ENCODE data around the gene MX1.
"Not testable (repeated sequence)": the region's sequence is repeated elsewhere in the genome, so short reads cannot be mapped to it uniquely, and the experiment has no call there.

The MX1 gene

GRCh38 chr21:41407541-41408460, 18.2 kb upstream of the MX1 start:
- no peak for DNase-seq

GRCh38 chr21:41410361-41410760, 15.7 kb upstream of the MX1 start:
- no peak for DNase-seq

GRCh38 chr21:41410767-41411448, 15.1 kb upstream of the MX1 start:
- no peak for DNase-seq

- peak; percentile 15 for DNase-seq
These were observed 14.5 kb upstream of the MX1 start for GRCh38 chr21:41411449-41412089.

- DNase-seq, result not testable (repeated sequence)
These were observed 8.5 kb upstream of the MX1 start for GRCh38 chr21:41417505-41417904.

- DNase-seq, result no peak
These were observed 7.6 kb upstream of the MX1 start for GRCh38 chr21:41418393-41418792.

- DNase-seq, result no peak
These were observed 6.9 kb upstream of the MX1 start for GRCh38 chr21:41418956-41419680.

GRCh38 chr21:41419921-41420862, 5.8 kb upstream of the MX1 start:
- peak; percentile 60 for DNase-seq

GRCh38 chr21:41420998-41421397, 5.0 kb upstream of the MX1 start:
- not testable (repeated sequence) for DNase-seq

- DNase-seq, result no peak
These were observed 3.3 kb upstream of the MX1 start for GRCh38 chr21:41422546-41423304.

GRCh38 chr21:41423305-41423636, 2.8 kb upstream of the MX1 start:
- DNase-seq, result peak; percentile 12

- no peak for DNase-seq
These were observed 468 bp upstream of the MX1 start for GRCh38 chr21:41425588-41425953.

GRCh38 chr21:41426676-41427404, 801 bp downstream of the MX1 start:
- DNase-seq, result no peak

- DNase-seq, result no peak
These were observed 1.5 kb downstream of the MX1 start for GRCh38 chr21:41427556-41427955.

- no peak for DNase-seq
These were observed 2.3 kb downstream of the MX1 start for GRCh38 chr21:41428311-41428710.

- DNase-seq, result no peak
These were observed 2.8 kb downstream of the MX1 start for GRCh38 chr21:41428847-41429246.

GRCh38 chr21:41429305-41429704, 3.3 kb downstream of the MX1 start:
- no peak for DNase-seq

GRCh38 chr21:41429925-41430491, 4.0 kb downstream of the MX1 start:
- DNase-seq, result no peak

- no peak for DNase-seq
These were observed 5.9 kb downstream of the MX1 start for GRCh38 chr21:41431788-41432548.
